ENCODE results near the gene MRPL54.

The MRPL54 gene

DNA sequence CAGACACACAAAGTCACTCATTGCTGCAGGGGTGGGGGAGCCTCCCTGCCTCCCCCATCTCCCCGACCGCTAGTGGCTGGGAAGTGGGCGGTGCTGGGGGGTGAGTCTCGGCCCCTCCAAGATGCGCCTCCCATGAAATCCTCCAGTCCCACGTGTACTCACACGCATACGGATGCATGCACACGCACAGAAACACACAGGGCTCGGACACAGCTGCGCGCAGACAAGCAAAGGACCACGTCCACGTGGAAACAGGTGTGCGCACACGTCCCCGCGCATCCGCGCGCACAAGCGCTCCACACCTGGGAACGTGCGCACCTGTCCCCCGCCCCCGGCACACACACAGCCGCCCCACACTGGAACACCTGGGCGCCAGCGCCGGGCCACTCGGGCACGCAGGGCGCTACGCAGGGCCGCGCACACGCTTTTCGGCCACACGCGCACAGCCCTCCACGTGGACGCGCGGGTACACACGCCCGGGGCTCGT lies 23.0 kb downstream of the MRPL54 start:
- no peak for DNase-seq (ENCODE audit: low read depth)

- no peak for DNase-seq (ENCODE audit: low read depth)
Observed at GRCh38 chr19:3785938-3786824, 23.7 kb downstream of the MRPL54 start, which contains the start of gene MATK. MATK (minus strand) TSS chr19:3786381; CDS start chr19:3785135, 1,246 bp downstream.

GRCh38 chr19:3788996-3789778 lies 26.7 kb downstream of the MRPL54 start:
- DNase-seq (ENCODE audit: low read depth), result no peak

DNA sequence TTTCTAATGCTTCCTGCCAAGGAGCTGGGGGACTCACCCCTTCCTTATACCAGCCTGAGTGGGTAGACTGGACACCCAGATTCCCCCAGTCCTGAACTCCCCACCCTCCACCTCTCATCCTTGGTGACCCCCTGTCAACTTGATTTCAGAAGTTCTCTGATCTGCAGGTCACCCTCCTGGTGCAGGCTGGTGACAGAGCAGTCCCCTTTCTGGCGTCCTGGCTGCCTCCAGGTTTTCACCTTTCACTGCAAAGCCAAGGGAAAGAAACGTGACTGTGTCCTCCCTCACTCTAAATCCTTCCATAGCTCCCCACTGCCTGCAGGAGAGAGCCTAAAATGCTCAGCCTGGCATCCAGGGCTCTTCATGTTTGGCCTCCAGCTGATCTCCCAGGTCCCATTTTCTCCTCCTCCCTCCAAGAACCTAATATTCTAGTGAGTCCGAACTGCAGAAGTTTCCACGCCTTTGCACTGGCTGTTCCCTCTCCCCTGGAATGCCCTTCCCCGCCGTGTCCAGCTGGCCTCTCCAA lies 27.8 kb downstream of the MRPL54 start:
- DNase-seq (ENCODE audit: low read depth), result no peak

GRCh38 chr19:3790941-3791340 lies 28.5 kb downstream of the MRPL54 start:
- DNase-seq (ENCODE audit: low read depth), result no peak

DNA sequence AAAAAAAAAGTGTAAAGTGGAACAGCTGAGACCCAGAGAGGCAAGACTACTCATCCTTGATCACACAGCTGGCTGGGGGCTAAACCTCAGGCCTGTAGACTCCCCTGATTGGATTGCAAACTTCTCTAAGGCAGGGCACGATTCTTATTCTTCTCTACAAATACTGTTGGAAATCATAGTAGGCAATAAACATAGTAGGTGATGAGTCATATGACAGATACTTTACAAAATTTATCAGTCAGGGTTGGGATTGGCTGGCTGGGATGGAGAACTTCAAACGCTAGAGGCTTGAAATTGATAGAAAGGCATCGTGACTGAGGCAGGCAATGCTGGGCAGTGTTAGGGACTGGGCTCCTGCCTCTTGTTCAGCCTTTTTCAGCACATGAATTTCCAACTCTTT lies 29.6 kb downstream of the MRPL54 start:
- DNase-seq (ENCODE audit: low read depth), result no peak

- DNase-seq (ENCODE audit: low read depth), result no peak
Observed at GRCh38 chr19:3793799-3794198, 31.3 kb downstream of the MRPL54 start.

DNA sequence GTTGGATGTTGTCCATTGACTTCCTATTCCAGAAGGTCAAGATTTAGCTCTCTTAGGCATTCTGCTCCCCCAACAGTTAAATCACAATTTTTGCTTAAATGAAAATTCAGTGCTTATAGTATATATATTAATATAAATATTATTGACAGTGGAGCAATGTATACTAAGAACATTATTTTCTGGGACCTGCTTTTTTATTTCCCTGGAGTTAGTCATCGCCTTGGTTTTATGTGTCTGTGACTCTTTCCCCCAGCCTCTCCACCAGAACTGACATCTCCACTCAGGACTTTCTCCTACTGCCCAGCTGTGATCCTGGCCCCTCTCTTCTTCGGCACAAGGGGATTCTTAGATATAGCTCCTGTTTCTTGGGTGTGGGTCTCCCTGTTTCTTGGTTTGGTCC lies 33.9 kb downstream of the MRPL54 start:
- DNase-seq (ENCODE audit: low read depth), result no peak

DNA sequence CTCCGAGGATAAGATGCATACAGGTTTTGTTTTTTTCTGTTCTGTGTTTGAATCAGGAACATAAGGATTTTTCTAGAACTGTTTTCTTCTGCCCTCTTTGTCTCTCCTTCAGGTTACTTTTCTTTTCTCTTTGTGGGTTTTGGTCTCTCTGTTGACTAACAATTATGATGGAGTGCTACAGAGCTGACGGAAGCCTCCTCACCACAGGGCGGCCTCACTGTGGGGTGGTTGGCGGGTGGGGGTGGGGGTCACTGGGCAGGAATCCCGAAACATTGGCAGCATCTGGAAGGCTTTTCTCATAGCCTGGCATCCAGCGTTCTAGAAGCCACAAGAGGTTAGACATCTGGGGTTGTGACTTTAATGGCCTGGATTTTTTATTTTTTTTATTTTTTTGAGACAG lies 35.7 kb downstream of the MRPL54 start:
- DNase-seq (ENCODE audit: low read depth), result no peak

- DNase-seq (ENCODE audit: low read depth), result no peak
Observed at GRCh38 chr19:3800996-3801395, 38.5 kb downstream of the MRPL54 start.

GRCh38 chr19:3801412-3802096 lies 39.1 kb downstream of the MRPL54 start:
- DNase-seq (ENCODE audit: low read depth), result peak; percentile 38

- no peak for DNase-seq (ENCODE audit: low read depth)
Observed at GRCh38 chr19:3803114-3803888, 40.8 kb downstream of the MRPL54 start.

- DNase-seq (ENCODE audit: low read depth), result no peak
Observed at GRCh38 chr19:3803986-3804385, 41.5 kb downstream of the MRPL54 start.

GRCh38 chr19:3804429-3804828 lies 41.9 kb downstream of the MRPL54 start:
- DNase-seq (ENCODE audit: low read depth), result no peak

DNA sequence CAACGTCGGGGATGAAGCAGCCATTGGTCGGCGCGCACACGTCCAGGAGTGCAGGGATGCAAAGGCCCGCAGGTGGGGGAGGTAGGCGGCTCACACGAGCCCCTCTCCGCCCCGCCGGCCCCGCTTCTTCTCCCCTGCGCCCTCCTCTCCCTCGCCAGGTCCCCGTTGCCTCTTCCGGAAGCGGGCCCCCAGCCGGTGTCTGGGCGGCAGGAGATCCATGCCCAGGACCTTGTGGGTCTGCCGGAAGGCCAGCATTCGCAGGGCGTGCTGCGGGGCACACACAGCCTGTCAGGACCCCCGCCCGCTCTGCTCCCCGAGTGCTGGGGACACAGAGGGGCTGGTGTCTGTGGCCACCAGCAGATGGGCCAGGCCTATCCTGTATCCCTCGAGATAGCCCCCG lies 43.4 kb downstream of the MRPL54 start:
- no peak for DNase-seq (ENCODE audit: low read depth)

DNA sequence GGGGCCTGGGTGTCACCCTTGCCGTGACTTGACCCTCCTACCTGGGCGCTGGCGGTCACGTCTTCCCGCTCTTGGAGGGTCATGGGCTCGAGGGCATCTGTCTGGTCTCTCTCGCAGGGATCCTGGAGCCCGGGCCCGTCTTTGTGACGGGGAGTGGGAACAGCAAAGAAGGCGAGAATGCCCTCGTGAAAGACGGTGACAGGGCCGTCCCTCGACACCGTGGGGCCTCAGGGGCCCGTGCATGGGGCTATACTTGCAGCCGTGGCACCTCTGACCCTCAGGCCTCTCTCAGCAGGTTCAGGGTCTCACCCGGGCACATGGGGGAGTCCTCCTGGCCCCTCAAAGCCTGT lies 44.6 kb downstream of the MRPL54 start:
- no peak for DNase-seq (ENCODE audit: low read depth)

DNA sequence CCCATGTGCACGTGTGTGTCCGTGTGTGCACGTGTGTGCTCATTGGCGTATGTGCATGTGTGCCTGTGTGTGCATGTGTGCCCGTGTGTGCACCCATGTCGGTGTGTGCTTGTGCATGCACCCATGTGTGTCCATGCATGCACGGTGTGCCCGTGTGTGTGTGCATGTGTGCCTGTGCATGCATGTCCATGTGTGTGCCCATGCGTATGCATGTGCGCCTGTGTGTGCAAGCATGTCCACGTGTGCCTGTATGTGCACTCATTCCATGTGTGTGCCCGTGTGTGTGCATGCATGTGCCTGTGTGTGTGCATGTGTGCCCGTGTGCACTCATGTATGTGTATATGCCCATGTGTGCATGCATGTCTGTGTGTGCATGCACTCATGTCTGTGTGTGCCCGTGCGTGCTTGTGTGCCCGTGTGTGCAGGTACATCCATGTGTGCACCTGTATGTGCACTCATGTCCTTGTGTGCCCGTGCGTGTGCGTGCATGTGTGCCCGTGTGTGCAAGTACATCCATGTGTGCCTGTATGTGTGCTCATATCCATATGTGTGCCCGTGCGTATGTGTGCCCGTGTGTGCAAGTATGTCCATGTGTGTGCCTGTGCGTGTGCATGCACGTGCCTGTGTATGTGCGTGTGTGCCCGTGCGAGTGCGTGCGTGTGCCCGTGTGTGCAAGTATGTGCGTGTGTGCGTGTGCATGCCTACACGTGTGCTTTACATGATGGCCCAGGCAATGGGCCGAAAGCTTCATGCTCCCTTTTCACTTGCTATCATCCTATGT lies 45.3 kb downstream of the MRPL54 start:
- no peak for DNase-seq (ENCODE audit: low read depth)

GRCh38 chr19:3808420-3809143 lies 46.1 kb downstream of the MRPL54 start:
- no peak for DNase-seq (ENCODE audit: low read depth)

- no peak for DNase-seq (ENCODE audit: low read depth)
Observed at GRCh38 chr19:3809881-3810707, 47.6 kb downstream of the MRPL54 start.
